Stimulated activated naive CD8-positive, alpha-beta T cell treated with anti-CD3 and anti-CD28 coated beads, Interleukin-15, amount 100 ng/mL, for 72 hours (primary cell): ENCODE results near the gene CELF1.
"Not testable (repeated sequence)": the region's sequence is repeated elsewhere in the genome, so short reads cannot be mapped to it uniquely, and the experiment has no call there.

Experiments
- ATAC-seq: fragments of 150-1000 bp; cut with Tn5 transposase; 2 replicates; pipeline ENCODE4 v1.10.0; 2021; ENCODE audit warnings: mild to moderate bottlenecking, moderate library complexity
- DNase-seq, 2 donors: peaks; one replicate each; pipeline ENCODE4 v3.0.0; 2021 to 2022
- H3K27ac Mint-ChIP-seq, 2 donors: one replicate each; pipeline ENCODE4 v1.8.0; 2022; ENCODE audit warnings: mild to moderate bottlenecking in 2 of 2, mixed read lengths in 2 of 2, moderate library complexity in 2 of 2
- H3K27me3 Mint-ChIP-seq: one replicate; pipeline ENCODE4 v1.8.0; 2022; ENCODE audit warnings: mixed read lengths
- H3K4me1 Mint-ChIP-seq: one replicate; pipeline ENCODE4 v1.8.0; 2022; ENCODE audit warnings: mild to moderate bottlenecking, mixed read lengths
- H3K4me3 Mint-ChIP-seq, 2 donors: one replicate each; pipeline ENCODE4 v1.8.0; 2022; ENCODE audit warnings: mild to moderate bottlenecking in 2 of 2, mixed read lengths in 2 of 2, moderate library complexity in 1 of 2
- H3K9me3 Mint-ChIP-seq, 2 donors: one replicate each; pipeline ENCODE4 v1.8.0; 2022; ENCODE audit warnings: mixed read lengths in 2 of 2

The CELF1 gene

GRCh38 chr11:47533690-47534151 lies 19.2 kb downstream of the CELF1 start:
- Mint-ChIP-seq H3K4me1 (peaks cover 35% of the 10 kb centered on the region), H3K4me3 (no peak overlapping the region), H3K27me3 (no peaks in the 10 kb centered on the region), H3K9me3 (peaks cover 2 to 3% of the 10 kb centered on the region in 2 donors), H3K27ac (no peak overlapping the region)
- ATAC-seq (no peak), DNase-seq (no peak)

- peaks cover 29% of the 10 kb centered on the region for H3K4me1 Mint-ChIP-seq
Observed at GRCh38 chr11:47532597-47533213, 20.2 kb downstream of the CELF1 start.

GRCh38 chr11:47531666-47532065 lies 21.3 kb downstream of the CELF1 start:
- ATAC-seq: no peak
- Mint-ChIP-seq H3K9me3 (no peaks in the 10 kb centered on the region), H3K4me3 (no peak overlapping the region), H3K27ac (no peak overlapping the region), H3K27me3 (no peaks in the 10 kb centered on the region), H3K4me1 (peaks cover 36% of the 10 kb centered on the region)
- no peak for DNase-seq

More at GRCh38 chr11:47532597-47533213, 20.2 kb downstream of the CELF1 start:
- peak overlapping the region in 1 of 2 donors; percentile 40 for H3K27ac Mint-ChIP-seq
- no peak overlapping the region for H3K4me3 Mint-ChIP-seq
- ATAC-seq: no peak
- no peak for DNase-seq
- no peaks in the 10 kb centered on the region for H3K27me3 Mint-ChIP-seq
- H3K9me3 Mint-ChIP-seq: no peaks in the 10 kb centered on the region

- H3K4me3 Mint-ChIP-seq, ATAC-seq, H3K9me3 Mint-ChIP-seq, H3K27me3 Mint-ChIP-seq, DNase-seq: not testable (repeated sequence)
- Mint-ChIP-seq H3K27ac (peak overlapping the region in 1 of 2 donors; percentile 2), H3K4me1 (peaks cover 45% of the 10 kb centered on the region)
Observed at GRCh38 chr11:47530721-47531120, 22.2 kb downstream of the CELF1 start.

- H3K9me3 Mint-ChIP-seq: no peaks in the 10 kb centered on the region
- no peak for DNase-seq
- no peak overlapping the region for H3K4me3 Mint-ChIP-seq
- ATAC-seq: no peak
- H3K27me3 Mint-ChIP-seq: no peaks in the 10 kb centered on the region
- peak overlapping the region in 1 of 2 donors; percentile 28 for H3K27ac Mint-ChIP-seq
- H3K4me1 Mint-ChIP-seq: peaks cover 48% of the 10 kb centered on the region
Observed at GRCh38 chr11:47529951-47530350, 23.0 kb downstream of the CELF1 start.

- H3K9me3 Mint-ChIP-seq: no peaks in the 10 kb centered on the region
- DNase-seq (no peak), ATAC-seq (no peak)
- peak overlapping the region in 1 of 2 donors; percentile 31 for H3K27ac Mint-ChIP-seq
- no peaks in the 10 kb centered on the region for H3K27me3 Mint-ChIP-seq
- H3K4me1 Mint-ChIP-seq: peaks cover 53% of the 10 kb centered on the region
- H3K4me3 Mint-ChIP-seq: no peak overlapping the region
Observed at GRCh38 chr11:47527186-47527585, 25.7 kb downstream of the CELF1 start.

GRCh38 chr11:47526032-47526431 lies 26.9 kb downstream of the CELF1 start:
- peaks cover 50% of the 10 kb centered on the region for H3K4me1 Mint-ChIP-seq
- not testable (repeated sequence) for H3K9me3 Mint-ChIP-seq, DNase-seq, ATAC-seq, H3K27me3 Mint-ChIP-seq
- H3K4me3 Mint-ChIP-seq: peak overlapping the region in 1 of 2 donors; percentile 14
- peak overlapping the region in 1 of 2 donors; percentile 45 for H3K27ac Mint-ChIP-seq

- no peaks in the 10 kb centered on the region for H3K9me3 Mint-ChIP-seq
- H3K4me1 Mint-ChIP-seq: peaks cover 55% of the 10 kb centered on the region
- ATAC-seq: peak; percentile 65
- H3K27ac Mint-ChIP-seq: peak overlapping the region; percentile 10 to 80
- H3K4me3 Mint-ChIP-seq: peak overlapping the region; percentile 49 to 71
- no peak for DNase-seq
- no peaks in the 10 kb centered on the region for H3K27me3 Mint-ChIP-seq
Observed at GRCh38 chr11:47524291-47524874, 28.5 kb downstream of the CELF1 start.

GRCh38 chr11:47523490-47524225 lies 29.3 kb downstream of the CELF1 start:
- DNase-seq: peak in 1 of 2 donors; percentile 40
- H3K27me3 Mint-ChIP-seq: no peaks in the 10 kb centered on the region
- no peaks in the 10 kb centered on the region for H3K9me3 Mint-ChIP-seq
- peaks cover 62% of the 10 kb centered on the region for H3K4me1 Mint-ChIP-seq
- H3K27ac Mint-ChIP-seq: peak overlapping the region in 1 of 2 donors; percentile 92
- H3K4me3 Mint-ChIP-seq: peak overlapping the region; percentile 50 to 71
- ATAC-seq: peak; percentile 89

GRCh38 chr11:47518212-47518964 lies 34.5 kb downstream of the CELF1 start:
- Mint-ChIP-seq H3K27me3 (no peaks in the 10 kb centered on the region), H3K4me3 (no peak overlapping the region), H3K9me3 (no peaks in the 10 kb centered on the region), H3K27ac (peak overlapping the region in 1 of 2 donors; percentile 40), H3K4me1 (peaks cover 77% of the 10 kb centered on the region)
- ATAC-seq: no peak
- no peak for DNase-seq

GRCh38 chr11:47516984-47517853 lies 35.7 kb downstream of the CELF1 start:
- H3K4me1 Mint-ChIP-seq: peaks cover 75% of the 10 kb centered on the region
- DNase-seq: no peak
- no peak overlapping the region for H3K27ac Mint-ChIP-seq
- H3K9me3 Mint-ChIP-seq: no peaks in the 10 kb centered on the region
- no peak for ATAC-seq
- no peaks in the 10 kb centered on the region for H3K27me3 Mint-ChIP-seq
- no peak overlapping the region for H3K4me3 Mint-ChIP-seq

GRCh38 chr11:47516155-47516554 lies 36.8 kb downstream of the CELF1 start:
- H3K4me3 Mint-ChIP-seq: no peak overlapping the region
- H3K27me3 Mint-ChIP-seq: no peaks in the 10 kb centered on the region
- peak overlapping the region in 1 of 2 donors; percentile 80 for H3K27ac Mint-ChIP-seq
- ATAC-seq (no peak), DNase-seq (no peak)
- H3K4me1 Mint-ChIP-seq: peaks cover 75% of the 10 kb centered on the region
- no peaks in the 10 kb centered on the region for H3K9me3 Mint-ChIP-seq

GRCh38 chr11:47514825-47515647 lies 37.9 kb downstream of the CELF1 start:
- Mint-ChIP-seq H3K27ac (peak overlapping the region; percentile 79 to 86), H3K27me3 (no peaks in the 10 kb centered on the region), H3K4me3 (peak overlapping the region; percentile 53 to 63), H3K9me3 (no peaks in the 10 kb centered on the region), H3K4me1 (peaks cover 81% of the 10 kb centered on the region)
- DNase-seq (peak; percentile 45 to 54), ATAC-seq (peak; percentile 99)

GRCh38 chr11:47512701-47513100 lies 40.2 kb downstream of the CELF1 start:
- ATAC-seq: no peak
- Mint-ChIP-seq H3K27ac (no peak overlapping the region), H3K27me3 (no peaks in the 10 kb centered on the region), H3K4me3 (no peak overlapping the region), H3K9me3 (no peaks in the 10 kb centered on the region), H3K4me1 (peaks cover 81% of the 10 kb centered on the region)
- no peak for DNase-seq
